ENCODE results near the gene GPR65. TPM values are rescaled to one million over a fixed set of nuclear protein-coding genes. Genes with fewer than 3 reads are reported as not detected.

The GPR65 gene
- polyA plus RNA-seq, 1 of the 3 experiments (the other 2 are of a cell fraction), result under 0.01 TPM

- ChIA-PET POLR2A (no interaction called here), CTCF (interaction anchor here (0.8 to 1.2 kb wide), 3 partner anchors 11 to 130 kb away, joined by 3 read pairs; no protein-coding TSS in a partner anchor)
- 5% methylated on average over 3 of the region's 3 CpGs for WGBS (ENCODE audit: low lambda C conversion rate)
- H3K27ac ChIP-seq (ENCODE audit: low read depth in 2 of 2, low read length in 1 of 2), result no peak overlapping the region
- no peak overlapping the region for H3K4me3 ChIP-seq (ENCODE audit: low read depth in 2 of 2, low read length in 1 of 2)
- H3F3A ChIP-seq (replicated peaks; ENCODE audit: insufficient read depth), result no peaks in the 10 kb centered on the region
- H3K4me2 ChIP-seq, result no peak overlapping the region
- H2AFZ ChIP-seq (ENCODE audit: low read depth), result no peak overlapping the region
- no peaks in the 10 kb centered on the region for H4K20me1 ChIP-seq (ENCODE audit: insufficient read depth)
- H3K36me3 ChIP-seq (replicated peaks in 1 of 2; ENCODE audit: control insufficient read depth in 1 of 2, insufficient read depth in 2 of 2, low read length in 1 of 2), result no peaks in the 10 kb centered on the region
- H3K9me2 ChIP-seq, result no peaks in the 10 kb centered on the region
- no peak for DNase-seq
- no peaks in the 10 kb centered on the region for H3K9me3 ChIP-seq
- no peaks in the 10 kb centered on the region for H3K4me1 ChIP-seq (ENCODE audit: control insufficient read depth in 1 of 2, insufficient read depth in 2 of 2, low read depth in 1 of 2, low read length in 1 of 2)
- no peaks in the 10 kb centered on the region for H3K27me3 ChIP-seq (ENCODE audit: insufficient read depth)
- no peak for TF ChIP-seq POLR2AphosphoS5 (IDR thresholded peaks at IDR 0.05; ENCODE audit: low read depth, low read length)
- no peak for TF ChIP-seq EP300 (IDR thresholded peaks at IDR 0.05; ENCODE audit: borderline replicate concordance in 1 of 2, low read depth in 1 of 2, low read length in 1 of 2)
- TF ChIP-seq JUND (IDR thresholded peaks at IDR 0.05), result no peak
- TF ChIP-seq CHD2 (IDR thresholded peaks at IDR 0.05; ENCODE audit: low read length, partially characterized antibody), result no peak
- no peak for TF ChIP-seq TCF12 (IDR thresholded peaks at IDR 0.05)
- no peak for TF ChIP-seq CTCF (IDR thresholded peaks at IDR 0.05)
- no peak for TF ChIP-seq NFIC (IDR thresholded peaks at IDR 0.05; ENCODE audit: borderline replicate concordance)
- no peak for TF ChIP-seq FOXJ3 (CRISPR knock-in tag; IDR thresholded peaks at IDR 0.05)
- TF ChIP-seq USF1 (IDR thresholded peaks at IDR 0.05; ENCODE audit: borderline replicate concordance, low read depth), result no peak
- no peak for TF ChIP-seq NRF1 (IDR thresholded peaks at IDR 0.05; ENCODE audit: low read depth, low read length)
- no peak for TF ChIP-seq PBX3 (IDR thresholded peaks at IDR 0.05)
- TF ChIP-seq MAX (IDR thresholded peaks at IDR 0.05; ENCODE audit: low read depth), result no peak
- no peak for TF ChIP-seq REST (IDR thresholded peaks at IDR 0.05; ENCODE audit: low read depth, low read length)
- no peak for TF ChIP-seq GABPA (IDR thresholded peaks at IDR 0.05; ENCODE audit: low read depth)
- TF ChIP-seq SIN3A (IDR thresholded peaks at IDR 0.05; ENCODE audit: borderline replicate concordance, low read depth, low read length), result no peak
- no peak for TF ChIP-seq FOSL2 (IDR thresholded peaks at IDR 0.05; ENCODE audit: borderline replicate concordance, low read depth)
- TF ChIP-seq RCOR1 (IDR thresholded peaks at IDR 0.05; ENCODE audit: low read length), result no peak
- no peak for TF ChIP-seq GATA2 (CRISPR knock-in tag; IDR thresholded peaks at IDR 0.05)
- TF ChIP-seq RXRA (IDR thresholded peaks at IDR 0.05; ENCODE audit: borderline replicate concordance, low read depth), result no peak
- H3K9ac ChIP-seq, result no peak overlapping the region
- no peaks in the 10 kb centered on the region for H3K79me2 ChIP-seq (ENCODE audit: insufficient read depth)
Measured at GRCh38 chr14:88039197-88039596, 34.3 kb downstream of the GPR65 start.
